Smooth muscle cell (in vitro differentiated cells): Measurements from ENCODE around the gene SSH3. TPM values are rescaled to one million over a fixed set of nuclear protein-coding genes. Genes with fewer than 3 reads are reported as not detected.

Experiments used
- DNase-seq: peaks from one replicate; lab custom pipeline; 2025; ENCODE audit not compliant: unreplicated experiment; lab: John Stamatoyannopoulos, UW
- H2AFZ ChIP-seq: fragments of 200-600 bp; sonication (generic); 2 replicates; pipeline ENCODE4 v1.6.0; 2016; ENCODE audit warnings: antibody characterized with exemption, low read depth, mild to moderate bottlenecking
- H3F3A ChIP-seq: fragments of 200-600 bp; sonication (generic); 2 replicates; pipeline ENCODE4 v1.6.0; 2017; ENCODE audit warnings: antibody characterized with exemption, low read depth
- H3K27ac ChIP-seq: fragments of 200-600 bp; sonication (generic); 2 replicates; pipeline ENCODE4 v1.5.1; 2016; ENCODE audit warnings: low read depth, mild to moderate bottlenecking
- H3K27me3 ChIP-seq: fragments of 200-600 bp; sonication (generic); 2 replicates; pipeline ENCODE4 v1.6.1; 2016; ENCODE audit warnings: low read depth, mild to moderate bottlenecking
- H3K36me3 ChIP-seq: fragments of 200-600 bp; sonication (generic); 2 replicates; pipeline ENCODE4 v1.5.1; 2016; ENCODE audit warnings: low read depth
- H3K4me1 ChIP-seq: fragments of 200-600 bp; sonication (generic); 2 replicates; pipeline ENCODE4 v1.5.1; 2016; ENCODE audit warnings: low read depth
- H3K4me2 ChIP-seq: fragments of 200-600 bp; sonication (generic); 2 replicates; pipeline ENCODE4 v1.6.0; 2016; ENCODE audit warnings: mild to moderate bottlenecking
- H3K4me3 ChIP-seq: fragments of 200-600 bp; sonication (generic); 2 replicates; pipeline ENCODE4 v1.5.1; 2016; ENCODE audit warnings: mild to moderate bottlenecking
- H3K79me2 ChIP-seq: fragments of 200-600 bp; sonication (generic); 2 replicates; pipeline ENCODE4 v1.6.0; 2016; ENCODE audit warnings: low read depth, mild to moderate bottlenecking
- H3K9ac ChIP-seq: fragments of 200-600 bp; sonication (generic); 2 replicates; pipeline ENCODE4 v1.6.0; 2016; ENCODE audit warnings: low read depth
- H3K9me3 ChIP-seq: fragments of 200-600 bp; sonication (generic); replicated peaks from 2 replicates; pipeline ENCODE4 v1.5.1; 2016; ENCODE audit warnings: low read depth
- H4K20me1 ChIP-seq: fragments of 200-600 bp; sonication (generic); 2 replicates; pipeline ENCODE4 v1.6.0; 2016; ENCODE audit warnings: low read depth
- CTCF ChIP-seq: fragments of 200-600 bp; sonication (generic); IDR thresholded peaks from 2 replicates; pipeline ENCODE4 v1.5.1; 2017; ENCODE audit warnings: borderline replicate concordance, mild to moderate bottlenecking, antibody characterized with exemption; ENCODE audit not compliant: insufficient read depth, poor library complexity, severe bottlenecking
- WGBS: methylation state at CpG from one replicate; pipeline ENCODE4 v1.1.7; 2016; ENCODE audit warnings: low lambda C conversion rate; 5-methylcytosine and 5-hydroxymethylcytosine counted together
- polyA plus RNA-seq: library from polyadenylated mRNA; unstranded; fragments of >200 nt; fragmentation: Nextera tagmentation; extraction: Ambion mirVana; gene quantifications from 2 replicates; pipeline ENCODE4 v1.2.1, GENCODE V29; 2016
- total RNA-seq: library from RNA; depleted of rRNA; stranded (reverse); fragments of >200 nt; gene quantifications from 2 replicates; pipeline ENCODE4 v1.2.3, GENCODE V29; 2014

Gene SSH3
- total and polyA plus RNA-seq, 2 experiments from 2014 or later: 23.9 to 29.3 TPM

DNA sequence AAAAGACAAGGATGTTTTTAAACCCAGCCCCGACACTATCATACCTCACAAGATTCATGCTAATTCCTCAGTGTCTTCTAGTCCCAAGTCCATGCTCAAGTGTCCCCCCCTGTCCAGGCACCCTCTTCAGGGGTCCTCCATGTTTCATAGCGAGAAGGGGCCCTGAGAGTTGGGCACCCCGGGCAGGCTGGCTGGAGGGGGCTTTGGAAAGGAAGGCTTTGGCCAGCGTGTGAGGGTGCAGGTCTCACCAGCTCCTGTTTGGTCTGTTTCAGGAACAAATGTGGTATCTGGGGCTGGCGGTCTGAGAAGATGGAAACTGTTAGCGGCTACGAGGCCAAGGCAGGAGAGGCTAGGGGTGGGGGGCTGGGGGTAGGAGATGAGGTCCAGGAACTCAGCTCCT lies 4.5 kb upstream of the SSH3 start:
- Histone ChIP-seq H3K4me3 (no peak overlapping the region), H3K9ac (no peak overlapping the region), H2AFZ (no peak overlapping the region), H3K4me2 (no peak overlapping the region), H3K9me3 (peaks cover 9% of the 10 kb centered on the region), H3F3A (no peaks in the 10 kb centered on the region), H3K27me3 (no peaks in the 10 kb centered on the region), H4K20me1 (peaks cover 39% of the 10 kb centered on the region), H3K79me2 (peaks cover 39% of the 10 kb centered on the region), H3K4me1 (peaks cover 12% of the 10 kb centered on the region), H3K36me3 (peaks cover 17% of the 10 kb centered on the region), H3K27ac (no peak overlapping the region)
- WGBS: 97% methylated on average over 7 of the region's 7 CpGs
- no peak for TF ChIP-seq CTCF
- DNase-seq: no peak

- no peak overlapping the region for H3K27ac ChIP-seq
- no peak overlapping the region for H3K4me2 ChIP-seq
- H3F3A ChIP-seq: no peaks in the 10 kb centered on the region
- no peak overlapping the region for H3K4me3 ChIP-seq
- peaks cover 31% of the 10 kb centered on the region for H3K79me2 ChIP-seq
- no peak overlapping the region for H3K9ac ChIP-seq
- H4K20me1 ChIP-seq: peaks cover 39% of the 10 kb centered on the region
- H3K36me3 ChIP-seq: peaks cover 15% of the 10 kb centered on the region
- peaks cover 12% of the 10 kb centered on the region for H3K4me1 ChIP-seq
- no peak for DNase-seq
- 96% methylated on average over 21 of the region's 29 CpGs for whole genome bisulfite sequencing
- no peaks in the 10 kb centered on the region for H3K27me3 ChIP-seq
- TF ChIP-seq CTCF: no peak
- H2AFZ ChIP-seq: no peak overlapping the region
- H3K9me3 ChIP-seq: peaks cover 9% of the 10 kb centered on the region
These were observed 3.7 kb upstream of the SSH3 start for GRCh38 chr11:67299471-67300191.

- Histone ChIP-seq H3K9ac (no peak overlapping the region), H3K79me2 (peaks cover 24% of the 10 kb centered on the region), H4K20me1 (peaks cover 39% of the 10 kb centered on the region), H2AFZ (no peak overlapping the region), H3K4me1 (peaks cover 12% of the 10 kb centered on the region), H3K4me3 (no peak overlapping the region), H3K9me3 (peaks cover 8% of the 10 kb centered on the region), H3K27me3 (no peaks in the 10 kb centered on the region), H3K27ac (no peak overlapping the region), H3K36me3 (peaks cover 11% of the 10 kb centered on the region), H3F3A (no peaks in the 10 kb centered on the region), H3K4me2 (no peak overlapping the region)
- 97% methylated on average over 13 of the region's 13 CpGs for WGBS
- no peak for TF ChIP-seq CTCF
- DNase-seq: no peak
These were observed 3.0 kb upstream of the SSH3 start for GRCh38 chr11:67300256-67300755.
